Measurements from ENCODE around the gene USP40. TPM values are rescaled to one million over a fixed set of nuclear protein-coding genes. Genes with fewer than 3 reads are reported as not detected.
A peak's percentile ranks its signal among the peaks of the same experiment; 100 is the strongest.

USP40 gene
- total RNA-seq, 1 donor from 2014 or later, result 39.0 TPM

DNA sequence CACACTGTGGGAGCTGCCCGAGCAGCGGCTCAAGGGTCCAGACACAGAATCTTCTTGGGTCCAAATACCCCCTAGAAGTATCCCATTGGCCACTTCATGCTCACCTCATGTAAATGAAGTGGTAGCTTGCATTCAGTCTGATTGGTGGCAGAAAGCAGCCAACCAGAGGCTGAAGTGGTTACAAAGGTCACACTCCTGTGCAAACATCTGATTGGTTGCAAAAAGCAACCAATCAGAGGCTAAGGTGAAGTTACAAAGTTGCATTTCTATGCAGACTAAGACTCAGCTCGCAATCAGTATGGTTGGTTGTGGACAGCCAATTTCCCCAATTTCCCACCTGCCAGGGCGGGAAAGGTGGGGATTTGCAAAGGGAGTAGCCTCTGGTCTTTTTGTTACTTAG, 118.0 kb downstream of the USP40 start:
- no peak for DNase-seq (ENCODE audit: low spot score)

- DNase-seq (ENCODE audit: low spot score), result no peak
Measured at GRCh38 chr2:233448220-233448559, 118.4 kb downstream of the USP40 start.

DNA sequence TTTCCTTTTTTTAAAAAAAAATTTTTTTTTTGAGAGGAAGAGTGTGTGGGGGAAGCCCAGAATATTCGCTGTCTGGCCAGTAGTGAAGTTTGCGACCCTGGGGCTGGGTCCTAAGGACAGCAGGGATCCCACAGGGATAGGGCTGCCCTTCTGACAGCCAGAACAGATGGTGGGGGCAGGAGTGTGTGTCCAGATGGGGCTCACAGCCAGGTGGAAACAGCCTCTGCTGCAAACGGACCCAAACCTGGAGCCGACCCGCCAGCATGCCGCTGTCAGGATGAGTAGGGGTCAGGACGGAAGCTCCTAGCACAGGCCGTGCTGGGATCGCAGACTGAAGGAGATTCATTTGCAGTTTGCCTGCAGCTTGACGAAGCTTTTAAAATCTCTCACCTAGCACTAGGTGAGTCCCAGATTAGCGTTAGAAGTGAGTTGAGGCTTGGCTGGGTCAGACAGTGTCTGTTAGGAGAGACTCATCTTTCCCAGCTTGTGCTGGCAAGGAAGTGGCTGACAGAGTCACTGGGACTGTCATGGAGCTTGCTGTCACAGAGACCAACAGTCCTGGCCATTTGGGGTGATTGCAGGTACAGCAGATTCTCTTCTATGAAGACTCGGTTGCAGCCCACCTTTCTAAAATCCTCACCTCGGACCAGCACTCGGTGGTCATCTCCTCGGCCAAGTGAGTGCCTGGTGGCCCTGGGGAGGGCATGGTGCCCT, 118.9 kb downstream of the USP40 start:
- peak; percentile 65 for DNase-seq (ENCODE audit: low spot score)

DNA sequence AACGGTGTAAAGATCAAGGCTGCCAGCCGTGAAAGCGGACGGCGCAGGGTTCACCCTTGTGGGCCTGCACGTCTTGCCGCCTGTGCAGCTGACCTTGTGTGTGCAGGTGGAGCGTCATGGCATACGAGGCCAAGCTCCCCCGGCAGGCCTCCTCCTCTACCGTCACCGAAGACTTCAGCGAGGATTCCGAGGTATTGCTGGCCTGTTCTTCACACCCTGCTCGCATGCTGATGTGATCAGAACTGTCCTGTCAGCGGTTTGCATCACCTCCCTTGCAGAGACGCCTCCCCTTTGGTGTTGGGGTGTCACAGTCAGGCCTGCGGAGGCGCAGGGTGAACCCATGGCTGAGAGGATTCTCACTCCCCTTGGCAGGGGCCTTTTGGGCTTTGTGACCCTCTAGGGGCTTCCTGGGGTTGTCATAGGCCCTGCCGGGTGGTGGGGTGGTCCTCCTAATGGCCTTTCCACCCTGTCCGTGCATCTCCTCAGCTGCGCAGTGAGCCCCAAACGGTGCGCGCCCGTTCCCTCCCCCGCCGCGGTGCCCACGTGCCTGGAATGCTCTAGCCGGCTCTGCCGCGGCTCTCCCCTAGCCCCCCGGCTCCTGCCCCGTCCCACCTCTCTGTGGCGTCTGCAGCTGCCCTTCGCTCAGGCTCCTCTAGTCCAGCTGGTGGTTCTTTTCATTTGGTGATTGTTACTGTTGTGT, 119.8 kb downstream of the USP40 start:
- peak; percentile 80 for DNase-seq (ENCODE audit: low spot score)

DNA sequence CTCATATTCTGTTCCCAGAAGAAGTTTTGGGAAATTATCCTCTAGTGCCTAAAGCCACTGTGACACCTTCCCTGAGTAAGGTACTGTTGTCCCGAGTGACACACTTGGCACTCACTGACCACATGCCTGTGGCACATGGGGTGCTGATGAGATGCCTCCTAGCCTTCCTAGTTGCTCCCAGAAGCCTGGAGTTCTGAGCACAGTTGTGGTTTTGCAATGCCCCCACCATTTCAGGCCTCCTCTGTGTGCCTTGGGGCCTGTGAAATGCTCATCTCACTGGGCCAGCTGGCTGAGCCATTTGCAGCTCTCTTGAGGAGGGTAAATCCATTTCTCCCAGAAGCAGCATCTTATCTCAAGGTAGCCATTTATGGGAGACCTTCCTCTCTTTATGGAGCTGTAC, 120.5 kb downstream of the USP40 start:
- DNase-seq (ENCODE audit: low spot score), result peak; percentile 47

GRCh38 chr2:233445152-233445830, 121.3 kb downstream of the USP40 start:
- DNase-seq (ENCODE audit: low spot score), result peak; percentile 82

DNA sequence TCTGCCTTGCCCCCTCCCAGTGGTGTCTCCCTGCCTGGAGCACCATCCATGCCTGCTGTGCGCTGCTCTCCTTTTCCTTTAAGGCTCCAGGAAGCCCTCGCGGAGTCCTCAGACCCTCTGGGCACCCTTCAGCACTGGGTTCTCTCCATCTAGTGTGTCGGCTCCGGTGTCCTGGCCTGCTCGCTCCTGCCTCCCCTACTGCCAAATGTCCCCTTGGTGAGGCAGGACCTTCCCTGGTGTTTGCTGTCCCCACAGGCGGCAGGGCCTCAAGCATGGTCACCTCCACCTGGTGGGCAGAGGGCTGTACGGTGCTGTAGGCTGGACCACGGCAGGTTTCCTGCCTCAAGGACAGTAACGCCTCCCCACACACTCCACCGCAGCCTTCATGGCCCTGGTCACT, 122.1 kb downstream of the USP40 start:
- peak; percentile 60 for DNase-seq (ENCODE audit: low spot score)

DNA sequence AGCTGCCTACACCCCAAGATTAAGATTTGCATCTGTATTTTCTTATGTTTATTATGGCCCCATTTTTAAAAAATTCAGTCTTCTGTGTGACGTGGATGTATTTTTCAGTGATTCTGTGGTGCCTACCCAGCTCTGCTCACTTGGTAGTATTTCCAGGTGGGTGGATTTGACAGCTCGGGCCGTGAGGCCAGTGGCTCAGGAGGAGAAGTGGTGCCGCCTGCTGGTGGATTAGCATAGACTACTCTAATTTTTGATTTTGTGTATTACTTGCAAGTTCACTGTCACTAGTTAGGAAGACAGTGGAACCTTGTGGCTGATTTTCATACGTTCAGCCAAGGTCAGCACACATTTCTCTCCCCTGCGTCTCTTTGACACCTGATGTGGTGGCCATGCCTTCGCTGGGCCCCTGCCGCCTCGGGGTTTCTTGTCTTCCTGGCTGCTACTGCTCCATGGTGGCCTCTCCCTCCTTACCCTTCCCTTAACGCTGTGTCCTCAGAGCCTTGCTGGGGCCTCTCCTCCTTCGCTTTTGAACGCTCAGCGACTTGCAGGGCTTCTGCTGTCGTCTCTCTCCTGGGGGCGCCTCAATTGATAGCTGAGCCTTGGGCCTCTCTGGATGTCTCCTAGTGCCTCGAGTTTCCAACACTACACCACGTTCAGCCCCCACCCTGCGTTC, 122.9 kb downstream of the USP40 start:
- peak; percentile 90 for DNase-seq (ENCODE audit: low spot score)

DNA sequence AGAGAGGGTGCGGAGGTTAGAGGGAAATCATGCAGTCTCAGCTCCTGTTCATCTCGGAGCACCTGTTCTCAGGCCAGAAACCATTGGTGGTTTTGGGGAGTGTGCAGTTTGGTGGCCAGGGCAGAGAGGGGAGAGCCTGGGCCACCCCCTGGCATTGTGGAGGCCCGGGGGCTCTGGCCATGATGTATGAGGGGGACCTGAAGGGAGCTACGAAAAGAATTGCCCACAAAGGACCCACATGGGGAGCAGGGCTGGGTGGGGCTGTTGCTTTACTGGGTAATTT, 124.6 kb downstream of the USP40 start:
- DNase-seq (ENCODE audit: low spot score), result peak; percentile 49

DNA sequence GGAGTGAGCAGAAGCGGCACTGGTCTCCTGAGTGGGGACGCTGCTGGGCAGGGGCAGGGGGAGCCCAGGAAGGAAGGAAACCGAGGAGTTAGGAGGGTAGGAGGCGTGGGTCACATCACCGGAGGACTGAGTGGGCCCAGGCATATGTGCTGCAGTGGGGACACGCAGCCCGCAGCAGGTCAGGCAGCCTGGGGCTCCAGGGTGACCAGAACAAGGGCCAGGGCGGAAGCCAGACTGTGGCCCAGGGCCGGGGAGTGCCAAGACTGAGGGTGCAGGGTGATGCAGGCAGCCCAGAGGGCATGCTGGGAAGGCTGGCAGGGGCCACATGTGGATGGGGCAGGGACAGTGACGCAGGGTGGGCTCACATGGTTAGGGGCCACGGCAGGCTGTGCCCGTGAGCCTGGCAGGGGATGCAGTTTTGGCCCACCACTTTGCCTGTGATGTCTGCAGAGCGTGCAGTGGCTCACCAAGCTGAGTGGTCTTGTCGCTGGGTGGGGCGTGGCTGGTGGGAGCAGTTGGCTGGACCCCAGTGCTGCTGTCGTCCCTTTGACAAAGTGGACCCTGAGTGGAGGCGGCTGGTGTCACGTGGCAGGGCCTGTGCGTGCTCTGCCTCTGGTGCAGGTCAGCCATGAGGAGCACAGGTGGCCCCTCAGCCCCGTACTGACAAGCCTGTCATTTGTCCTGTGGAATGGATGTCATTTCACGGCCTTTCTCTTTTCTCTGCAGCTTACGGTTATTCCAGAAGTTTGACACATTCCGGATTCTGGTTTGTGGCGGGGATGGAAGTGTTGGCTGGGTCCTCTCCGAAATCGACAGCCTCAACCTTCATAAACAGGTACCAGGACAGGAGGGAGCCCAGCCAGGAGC, 125.2 kb downstream of the USP40 start:
- peak; percentile 82 for DNase-seq (ENCODE audit: low spot score)

DNA sequence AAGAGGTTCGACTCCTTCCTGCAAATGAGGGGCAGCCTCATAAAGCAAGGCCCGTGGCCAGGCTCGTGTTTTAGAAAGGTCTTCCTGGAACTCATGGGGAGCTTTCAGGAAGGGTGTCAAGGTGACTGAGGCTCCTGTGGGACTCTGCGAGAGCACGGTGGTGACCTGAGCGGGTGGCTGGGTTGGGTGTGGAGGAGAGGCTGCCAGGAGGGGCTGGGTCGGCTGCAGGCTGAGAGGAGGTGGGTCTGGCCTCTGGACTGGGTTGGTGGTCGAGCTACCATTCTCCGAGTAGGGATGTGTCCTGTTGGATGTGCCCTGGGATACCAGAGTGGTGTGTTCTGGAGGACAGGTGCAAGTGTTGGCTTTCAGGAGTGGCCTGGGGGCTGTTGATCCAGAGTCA, 125.9 kb downstream of the USP40 start:
- DNase-seq (ENCODE audit: low spot score), result no peak

- DNase-seq (ENCODE audit: low spot score), result no peak
Measured at GRCh38 chr2:233440314-233440713, 126.3 kb downstream of the USP40 start.

- no peak for DNase-seq (ENCODE audit: low spot score)
Measured at GRCh38 chr2:233439191-233439590, 127.4 kb downstream of the USP40 start.

- DNase-seq (ENCODE audit: low spot score), result no peak
Measured at GRCh38 chr2:233438573-233439147, 127.9 kb downstream of the USP40 start.

DNA sequence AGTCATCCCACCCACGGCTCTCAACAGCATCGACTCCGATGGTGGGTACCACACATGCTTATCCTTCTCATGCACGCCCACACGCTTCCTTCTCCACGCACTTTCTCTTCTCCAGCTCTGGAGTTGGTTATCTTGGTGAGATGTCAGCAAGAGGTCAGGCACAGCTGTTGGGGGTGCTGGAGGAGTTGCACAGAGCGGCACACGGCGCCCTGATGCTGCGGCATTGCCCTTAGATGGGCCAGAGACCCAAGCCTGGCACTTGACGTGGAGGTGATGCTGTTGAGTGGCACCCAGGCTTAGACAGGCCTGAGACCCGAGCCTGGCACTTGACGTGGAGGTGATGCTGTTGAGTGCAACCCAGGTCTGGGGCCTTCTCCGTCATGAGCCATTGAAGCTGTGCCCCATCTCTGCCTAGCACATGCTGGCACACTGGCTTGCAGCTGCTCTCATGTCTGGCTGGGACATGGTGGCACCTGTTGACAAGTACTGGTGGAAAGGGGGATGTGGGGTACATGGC, 129.1 kb downstream of the USP40 start:
- DNase-seq (ENCODE audit: low spot score), result peak; percentile 41

DNA sequence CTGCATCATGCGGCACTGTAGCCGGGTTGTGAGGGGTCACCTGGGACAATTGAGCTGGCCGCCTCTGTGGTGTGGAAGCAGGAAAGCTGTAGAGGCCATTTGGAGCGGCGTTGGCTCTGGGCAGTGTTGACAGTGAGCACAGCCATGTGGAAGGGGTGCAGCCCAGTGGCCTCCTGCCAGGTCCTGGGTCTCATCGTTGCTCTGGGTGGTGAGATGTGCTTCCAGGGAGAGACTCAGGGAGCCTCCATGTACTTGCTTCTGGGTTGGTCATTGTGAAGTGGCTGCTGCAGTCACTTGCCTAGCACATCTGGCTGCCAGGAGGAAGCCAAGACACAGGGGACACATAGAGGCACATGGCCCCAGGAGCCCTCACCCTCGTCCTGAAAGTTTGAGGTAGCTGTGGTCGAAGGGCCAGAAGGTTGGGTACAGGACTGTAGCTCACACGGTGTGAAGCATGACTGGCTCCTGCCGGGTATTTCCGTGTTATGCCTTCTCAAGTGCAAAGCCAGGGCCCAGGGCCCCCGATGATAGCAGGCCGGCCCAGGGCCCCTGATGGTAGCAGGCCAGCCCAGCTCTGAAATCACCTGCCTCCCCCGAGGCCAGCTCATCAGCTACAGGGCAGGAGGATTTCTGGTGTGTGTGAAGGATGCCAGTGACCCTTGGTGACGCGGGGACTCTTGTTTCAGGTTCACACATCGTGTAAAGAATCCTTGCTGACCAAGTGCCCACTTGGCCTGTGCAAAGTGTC, 129.7 kb downstream of the USP40 start:
- peak; percentile 68 for DNase-seq (ENCODE audit: low spot score)

DNA sequence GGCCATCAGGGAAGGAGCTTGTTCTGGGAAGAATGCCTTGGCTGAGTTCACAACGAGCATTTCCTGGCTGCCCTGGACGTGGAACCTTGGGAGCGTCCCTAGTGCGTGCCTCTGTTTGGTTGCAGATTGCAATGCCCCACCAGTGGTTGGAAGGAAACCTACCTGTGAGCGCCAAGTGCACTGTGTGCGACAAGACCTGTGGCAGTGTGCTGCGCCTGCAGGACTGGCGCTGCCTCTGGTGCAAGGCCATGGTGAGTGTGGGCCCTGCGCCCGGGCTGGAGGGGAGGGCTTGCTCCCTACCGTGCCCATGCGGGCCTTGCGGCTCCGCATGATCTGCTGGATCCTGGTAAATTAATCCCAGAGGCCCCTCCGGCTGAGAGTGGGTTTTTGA, 130.4 kb downstream of the USP40 start:
- peak; percentile 64 for DNase-seq (ENCODE audit: low spot score)

DNA sequence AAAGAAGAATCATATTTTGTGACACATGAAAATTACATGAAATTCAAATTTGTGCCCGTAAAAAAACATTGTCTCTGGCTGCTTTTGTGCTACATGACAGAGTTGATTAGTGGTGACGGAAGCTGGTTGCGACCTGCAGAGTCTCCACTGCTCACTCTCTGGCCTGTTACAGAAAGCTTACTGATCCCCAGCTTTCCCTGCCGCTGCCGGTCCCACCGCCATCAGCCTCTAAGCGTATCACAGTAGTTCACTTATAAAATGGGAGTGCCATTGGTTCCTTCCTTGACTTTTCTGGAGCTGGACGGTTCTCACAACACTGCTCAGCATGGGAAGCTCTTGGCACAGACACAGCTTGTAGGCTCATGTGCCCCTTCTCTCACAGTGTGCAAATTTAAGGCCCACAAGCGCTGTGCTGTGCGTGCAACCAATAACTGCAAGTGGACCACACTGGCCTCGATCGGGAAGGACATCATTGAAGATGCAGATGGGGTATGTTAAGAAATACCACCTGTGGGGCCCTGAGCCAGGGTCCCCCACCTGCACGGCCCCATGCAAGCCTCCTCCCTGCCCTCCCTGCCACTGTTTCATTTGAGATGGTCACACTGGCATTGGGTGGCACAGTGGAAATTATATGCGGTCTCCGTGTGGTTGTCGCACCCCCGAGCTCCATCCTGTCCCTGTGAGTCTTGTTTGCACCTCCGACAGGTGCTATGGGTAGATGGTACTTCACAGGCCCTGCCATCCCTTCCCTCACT, 131.0 kb downstream of the USP40 start:
- peak; percentile 68 for DNase-seq (ENCODE audit: low spot score)

Measured in mesenteric fat pad (tissue), 1 donor.